AG08396 (cell line): ENCODE data around the gene NRN1L.

Experiments
- DNase-seq: peaks from one replicate; pipeline ENCODE4 v3.0.0; 2012; ENCODE audit warnings: low spot score, mixed read lengths

The NRN1L gene

GRCh38 chr16:67917140-67917851 is 32.6 kb downstream of the NRN1L start:
- no peak for DNase-seq

GRCh38 chr16:67917852-67918236 is 33.2 kb downstream of the NRN1L start:
- peak; percentile 78 for DNase-seq

GRCh38 chr16:67919622-67920221 is 35.0 kb downstream of the NRN1L start:
- DNase-seq: no peak

GRCh38 chr16:67922221-67922620 is 37.5 kb downstream of the NRN1L start:
- DNase-seq: no peak

- no peak for DNase-seq
Observed at GRCh38 chr16:67922740-67923139, 38.1 kb downstream of the NRN1L start.

GRCh38 chr16:67923414-67924116 is 38.9 kb downstream of the NRN1L start:
- DNase-seq: no peak

GRCh38 chr16:67924140-67924906 is 39.6 kb downstream of the NRN1L start:
- no peak for DNase-seq

GRCh38 chr16:67926181-67926750 is 41.6 kb downstream of the NRN1L start:
- DNase-seq: no peak

- no peak for DNase-seq
Observed at GRCh38 chr16:67927131-67927941, 42.7 kb downstream of the NRN1L start.

GRCh38 chr16:67928147-67928546 is 43.5 kb downstream of the NRN1L start:
- no peak for DNase-seq

GRCh38 chr16:67928561-67929364 is 44.1 kb downstream of the NRN1L start:
- DNase-seq: peak; percentile 80

GRCh38 chr16:67930191-67930590 is 45.5 kb downstream of the NRN1L start:
- DNase-seq: no peak

GRCh38 chr16:67930678-67931211 is 46.1 kb downstream of the NRN1L start:
- DNase-seq: no peak

- DNase-seq: no peak
Observed at GRCh38 chr16:67931712-67932461, 47.2 kb downstream of the NRN1L start, which contains the start of gene CTRL. Gene CTRL (minus strand): TSS chr16:67931862. CDS start chr16:67931852, 10 bp downstream.

GRCh38 chr16:67932462-67932840 is 47.8 kb downstream of the NRN1L start:
- DNase-seq: no peak

- DNase-seq: no peak
Observed at GRCh38 chr16:67933805-67934204, 49.1 kb downstream of the NRN1L start.

GRCh38 chr16:67934306-67935100 is 49.8 kb downstream of the NRN1L start:
- no peak for DNase-seq

GRCh38 chr16:67935101-67935401 is 50.4 kb downstream of the NRN1L start:
- no peak for DNase-seq
